Liver (tissue), 3 donors: ENCODE results near the gene NFATC1.

Source experiments
- HNF4A ChIP-seq, 2 donors: conservative IDR thresholded peaks; 2 replicates each; pipeline ENCODE4 v1.6.1; 2016; ENCODE audit warnings: antibody characterized with exemption in 2 of 2, mild to moderate bottlenecking in 2 of 2
- NR2F2 ChIP-seq: IDR thresholded peaks from 2 replicates; pipeline ENCODE4 v1.6.1; 2016; ENCODE audit warnings: antibody characterized with exemption
- RAD21 ChIP-seq, 2 donors: IDR thresholded peaks; 2 replicates each; pipeline ENCODE4 v1.6.1; 2016; ENCODE audit warnings: antibody characterized with exemption in 2 of 2, mild to moderate bottlenecking in 2 of 2
- RXRA ChIP-seq, 2 donors: IDR thresholded peaks; 2 replicates each; pipeline ENCODE4 v1.6.1; 2017 to 2018; ENCODE audit warnings: antibody characterized with exemption in 2 of 2, mild to moderate bottlenecking in 1 of 2
- YY1 ChIP-seq: IDR thresholded peaks from 2 replicates; pipeline ENCODE4 v1.6.1; 2016; ENCODE audit warnings: antibody characterized with exemption, mild to moderate bottlenecking
- TF ChIP-seq, protein P1 (sequence below): fragments of 150-350 bp; IDR thresholded peaks from 2 replicates; pipeline ENCODE4 v1.5.1; 2017; ENCODE audit warnings: improper control_type of control experiment, low read depth, low read length; ENCODE audit not compliant: missing input control
- donor health status: healthy.
- donor health status: healthy.

DNA sequence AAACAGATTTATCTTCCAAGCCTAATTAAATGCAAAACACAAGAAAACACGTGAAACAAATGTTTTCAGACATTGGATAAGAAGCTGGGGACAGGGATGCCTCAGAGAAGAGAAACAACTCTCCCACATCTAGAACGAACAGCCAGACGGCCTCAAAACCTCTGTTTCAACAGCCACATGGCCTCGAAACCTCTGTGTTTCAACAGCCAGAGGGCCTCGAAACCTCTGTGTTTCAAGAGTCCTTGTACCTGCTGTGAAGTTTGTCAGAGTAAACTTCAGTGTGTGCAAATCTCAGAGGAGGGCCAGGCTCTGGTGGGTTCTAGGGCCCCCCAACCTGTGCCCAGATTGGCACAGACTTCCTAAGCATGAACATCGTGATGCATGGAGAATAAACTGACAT is 43.3 kb upstream of the NFATC1 start:
- TF ChIP-seq, protein P1, sequence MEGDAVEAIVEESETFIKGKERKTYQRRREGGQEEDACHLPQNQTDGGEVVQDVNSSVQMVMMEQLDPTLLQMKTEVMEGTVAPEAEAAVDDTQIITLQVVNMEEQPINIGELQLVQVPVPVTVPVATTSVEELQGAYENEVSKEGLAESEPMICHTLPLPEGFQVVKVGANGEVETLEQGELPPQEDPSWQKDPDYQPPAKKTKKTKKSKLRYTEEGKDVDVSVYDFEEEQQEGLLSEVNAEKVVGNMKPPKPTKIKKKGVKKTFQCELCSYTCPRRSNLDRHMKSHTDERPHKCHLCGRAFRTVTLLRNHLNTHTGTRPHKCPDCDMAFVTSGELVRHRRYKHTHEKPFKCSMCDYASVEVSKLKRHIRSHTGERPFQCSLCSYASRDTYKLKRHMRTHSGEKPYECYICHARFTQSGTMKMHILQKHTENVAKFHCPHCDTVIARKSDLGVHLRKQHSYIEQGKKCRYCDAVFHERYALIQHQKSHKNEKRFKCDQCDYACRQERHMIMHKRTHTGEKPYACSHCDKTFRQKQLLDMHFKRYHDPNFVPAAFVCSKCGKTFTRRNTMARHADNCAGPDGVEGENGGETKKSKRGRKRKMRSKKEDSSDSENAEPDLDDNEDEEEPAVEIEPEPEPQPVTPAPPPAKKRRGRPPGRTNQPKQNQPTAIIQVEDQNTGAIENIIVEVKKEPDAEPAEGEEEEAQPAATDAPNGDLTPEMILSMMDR = no peak
- TF ChIP-seq HNF4A (conservative IDR thresholded peaks at IDR 0.05) (no peak), RXRA (IDR thresholded peaks at IDR 0.05) (no peak), YY1 (no peak), RAD21 (IDR thresholded peaks at IDR 0.05) (no peak), NR2F2 (no peak)
